SW480 (cell line): ENCODE measurements around the gene PLEKHH1.

ENCODE experiments used
- DNase-seq: peaks from one replicate; pipeline ENCODE4 v3.0.0-alpha.2; 2016; ENCODE audit warnings: low spot score

PLEKHH1 gene

DNA sequence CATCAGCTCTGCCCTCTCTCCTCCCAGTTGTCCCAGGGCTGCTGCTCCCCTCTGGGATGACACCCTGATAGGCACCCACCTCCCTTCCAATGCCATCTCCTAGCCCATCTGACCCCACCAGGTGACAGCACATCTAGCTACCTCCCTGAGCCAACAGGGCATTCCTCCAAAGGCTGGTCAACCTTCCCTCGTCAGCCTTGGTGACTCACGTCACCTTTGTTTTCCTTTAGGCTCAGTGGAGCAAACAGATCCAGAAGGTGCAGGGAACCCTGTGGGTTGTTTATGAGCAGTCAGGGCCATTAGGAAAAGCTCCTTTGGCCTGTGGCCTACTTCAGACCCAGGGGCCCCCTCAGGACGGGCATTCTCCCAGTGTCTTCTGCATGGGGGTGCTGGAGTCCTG lies 34.6 kb downstream of the PLEKHH1 start:
- no peak for DNase-seq

DNA sequence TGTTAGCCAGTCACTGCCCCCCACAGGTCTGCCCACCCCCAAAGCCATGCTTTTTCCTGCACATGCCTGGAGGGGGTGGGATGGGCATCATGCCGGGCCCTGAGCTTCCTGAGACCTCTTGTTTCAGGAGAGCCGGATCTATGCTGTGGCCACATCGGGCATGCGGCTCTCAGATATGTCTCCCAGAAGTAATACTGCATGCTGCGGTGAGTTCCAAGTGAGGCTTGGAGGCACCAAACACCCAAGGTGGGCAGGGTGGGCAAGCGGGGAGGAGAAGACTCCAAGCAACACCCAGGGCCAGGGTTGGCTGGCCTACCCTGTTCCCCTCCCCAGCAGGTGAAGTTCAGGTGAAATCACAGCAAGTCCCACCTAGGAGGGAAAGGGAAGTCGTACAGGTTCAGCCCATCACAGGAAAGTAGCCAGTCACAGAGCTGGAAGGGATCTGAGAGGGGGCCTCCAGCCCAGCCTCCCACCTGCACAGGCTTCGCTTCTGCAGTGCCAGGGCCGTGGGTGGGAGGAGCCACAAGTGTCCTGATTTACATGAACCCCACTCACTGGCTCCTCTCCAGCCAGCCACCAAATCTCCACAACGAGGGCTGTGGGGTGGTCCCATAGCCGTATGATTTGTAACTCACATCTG lies 36.0 kb downstream of the PLEKHH1 start:
- DNase-seq = no peak

DNA sequence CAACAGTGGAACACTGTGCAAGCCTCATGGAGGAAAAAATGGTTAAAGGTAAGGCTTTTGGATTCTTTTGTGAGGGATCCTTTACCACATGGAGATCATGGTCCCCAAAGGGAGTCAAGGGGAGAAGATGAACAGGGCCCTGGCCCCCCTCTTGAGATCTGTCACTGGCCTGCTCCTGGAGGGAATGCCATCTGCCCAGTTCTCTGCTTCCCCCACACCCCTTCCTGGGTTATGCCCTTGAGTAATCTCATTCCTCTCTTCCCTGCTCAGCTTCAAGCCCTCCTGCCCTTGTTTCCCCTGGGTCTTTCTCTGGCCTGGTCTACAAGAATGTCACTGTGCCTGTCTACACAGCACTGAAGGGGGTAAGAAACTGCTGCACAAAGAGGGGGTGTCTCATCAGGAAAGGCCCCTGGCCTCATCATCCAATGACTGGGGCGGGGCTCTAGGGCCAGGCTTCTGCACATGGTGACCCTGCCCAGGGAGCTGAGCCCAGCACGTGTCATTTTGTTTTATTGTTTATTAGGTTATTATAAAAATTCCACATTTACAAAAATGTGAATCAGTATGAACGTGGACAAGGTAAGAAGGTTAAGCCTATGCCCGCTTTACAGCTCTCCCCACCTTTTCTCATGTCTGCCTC lies 36.7 kb downstream of the PLEKHH1 start:
- no peak for DNase-seq

DNA sequence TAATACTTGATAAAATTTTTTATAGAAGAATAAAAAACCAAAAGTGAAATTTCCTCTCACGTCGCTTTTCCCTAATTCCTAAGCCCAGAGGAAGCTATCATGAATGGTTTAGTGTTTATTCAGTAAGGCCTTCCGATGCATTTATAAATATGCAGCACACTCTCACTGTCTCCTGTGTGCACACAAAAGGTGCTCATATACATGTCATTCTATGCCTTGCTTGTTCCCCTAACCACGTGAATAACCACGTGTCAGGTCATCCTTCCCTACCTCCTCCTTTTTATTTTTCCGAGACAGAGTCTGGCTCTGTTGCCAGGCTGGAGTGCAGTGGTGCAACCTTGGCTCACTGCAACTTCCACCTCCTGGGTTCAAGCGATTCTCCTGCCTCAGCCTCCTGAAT lies 37.4 kb downstream of the PLEKHH1 start:
- no peak for DNase-seq

DNA sequence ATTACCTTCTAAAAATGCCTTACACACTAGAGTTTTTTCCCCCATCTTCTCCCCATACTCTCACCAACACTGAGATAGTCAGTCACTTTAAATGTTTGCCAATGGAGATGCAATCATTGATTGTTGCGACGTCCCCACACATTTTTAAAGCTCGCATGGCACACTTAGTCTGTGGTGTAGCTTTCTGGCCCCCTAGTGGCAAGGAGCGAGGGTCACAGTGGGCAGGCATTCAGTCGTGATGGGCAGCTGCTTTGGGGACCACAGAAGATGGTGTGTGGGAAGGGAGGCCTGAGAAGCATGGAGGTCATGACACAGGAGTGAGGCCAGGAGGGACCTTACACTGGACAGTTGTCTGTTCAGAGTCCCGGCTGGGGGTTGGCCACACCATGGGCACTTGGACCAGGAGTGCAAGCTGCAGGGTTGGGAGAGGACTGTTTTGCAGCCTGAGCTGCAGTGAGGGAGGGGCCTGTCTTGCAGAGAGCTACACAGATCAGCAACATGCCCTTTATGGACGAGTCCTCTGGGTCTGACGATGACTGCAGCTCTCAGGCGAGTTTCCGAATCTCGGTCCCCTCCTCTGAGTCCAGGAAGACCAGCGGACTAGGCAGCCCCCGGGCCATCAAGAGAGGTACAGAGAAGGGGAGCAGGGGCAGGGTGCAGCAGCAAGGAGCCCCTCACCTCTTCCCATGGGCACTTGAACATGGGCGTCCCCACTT lies 38.3 kb downstream of the PLEKHH1 start:
- peak; percentile 58 for DNase-seq

DNA sequence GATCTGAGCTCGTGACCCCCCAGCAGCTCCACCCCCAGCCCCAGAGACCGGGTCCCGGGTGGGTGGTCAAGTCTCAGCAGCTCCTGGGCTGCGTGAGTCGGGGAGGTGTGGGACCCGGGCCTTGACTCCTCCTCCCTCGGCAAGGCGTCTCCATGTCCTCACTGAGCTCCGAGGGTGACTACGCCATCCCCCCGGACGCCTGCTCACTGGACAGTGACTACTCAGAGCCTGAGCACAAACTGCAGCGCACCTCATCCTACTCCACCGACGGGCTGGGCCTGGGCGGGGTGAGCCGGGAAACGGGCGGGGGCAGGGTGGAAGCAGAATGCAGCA lies 38.9 kb downstream of the PLEKHH1 start:
- no peak for DNase-seq

DNA sequence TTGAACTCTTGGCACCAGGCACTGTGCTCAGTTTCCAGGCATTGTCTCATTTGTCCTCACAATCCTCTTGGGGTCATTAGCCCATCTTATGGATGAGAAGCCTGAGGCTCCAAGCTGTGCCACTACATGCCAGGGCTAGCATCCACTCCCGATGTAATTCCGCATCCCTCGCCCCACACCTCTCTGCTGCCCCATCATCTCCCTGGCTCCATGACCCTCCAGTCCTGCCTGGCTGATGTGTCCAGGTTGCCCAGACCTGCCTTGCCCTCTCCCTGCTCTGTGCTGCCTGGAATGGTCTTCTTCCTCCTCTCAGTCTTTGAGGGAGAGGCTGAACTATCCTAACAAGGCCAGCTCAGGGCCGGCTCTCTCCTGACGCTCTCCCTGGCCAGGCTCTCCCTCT lies 39.5 kb downstream of the PLEKHH1 start:
- DNase-seq = no peak

DNA sequence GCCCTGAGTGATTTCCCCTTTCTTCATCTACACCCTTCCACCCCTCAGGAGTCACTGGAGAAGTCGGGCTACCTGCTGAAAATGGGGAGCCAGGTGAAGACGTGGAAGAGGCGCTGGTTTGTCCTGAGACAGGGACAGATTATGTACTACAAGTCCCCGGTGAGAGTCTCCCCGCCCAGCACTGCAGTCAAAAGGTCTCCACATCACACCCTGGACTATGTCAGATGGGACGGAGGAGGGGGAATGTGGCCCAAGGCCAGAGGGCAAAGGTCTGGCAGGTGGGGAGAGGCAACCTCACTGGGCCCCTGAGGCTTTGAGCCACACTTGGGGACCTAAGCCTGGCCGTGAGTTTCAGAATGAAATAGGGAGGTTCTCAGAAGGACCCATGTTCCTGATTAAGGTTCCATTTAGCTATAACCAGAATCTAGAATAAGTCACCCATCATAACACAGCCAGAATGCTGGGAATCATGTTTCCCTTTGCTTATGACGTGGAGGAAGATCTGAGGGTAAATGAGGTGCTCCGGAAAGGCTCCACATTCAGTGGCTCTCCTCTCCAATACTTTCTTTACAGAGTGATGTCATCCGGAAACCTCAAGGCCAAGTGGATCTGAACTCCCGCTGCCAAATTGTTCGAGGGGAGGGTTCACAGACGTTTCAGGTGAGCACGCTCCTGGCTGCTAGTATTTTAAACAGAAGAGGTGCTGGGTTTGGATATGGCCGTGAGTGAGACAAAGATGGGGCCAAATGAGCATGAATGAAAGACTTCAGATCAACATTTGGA lies 40.3 kb downstream of the PLEKHH1 start:
- DNase-seq = no peak

DNA sequence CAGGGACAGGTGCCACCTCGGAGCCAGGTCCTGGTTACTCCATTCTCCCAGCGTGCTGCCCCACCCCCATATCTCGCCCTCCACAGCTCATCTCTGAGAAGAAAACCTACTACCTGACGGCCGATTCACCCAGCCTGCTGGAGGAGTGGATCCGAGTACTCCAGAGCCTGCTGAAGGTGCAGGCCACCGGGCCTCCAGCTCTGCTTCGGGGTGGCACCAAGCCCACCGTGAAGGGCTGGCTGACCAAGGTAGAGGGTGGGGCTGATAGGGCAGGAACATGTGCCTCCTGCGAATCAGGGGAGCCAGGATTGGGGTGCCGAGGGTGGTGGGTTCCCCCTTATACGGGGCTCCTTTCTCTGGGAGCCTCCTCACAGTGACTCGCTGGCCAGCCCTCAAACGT lies 41.1 kb downstream of the PLEKHH1 start:
- no peak for DNase-seq

DNA sequence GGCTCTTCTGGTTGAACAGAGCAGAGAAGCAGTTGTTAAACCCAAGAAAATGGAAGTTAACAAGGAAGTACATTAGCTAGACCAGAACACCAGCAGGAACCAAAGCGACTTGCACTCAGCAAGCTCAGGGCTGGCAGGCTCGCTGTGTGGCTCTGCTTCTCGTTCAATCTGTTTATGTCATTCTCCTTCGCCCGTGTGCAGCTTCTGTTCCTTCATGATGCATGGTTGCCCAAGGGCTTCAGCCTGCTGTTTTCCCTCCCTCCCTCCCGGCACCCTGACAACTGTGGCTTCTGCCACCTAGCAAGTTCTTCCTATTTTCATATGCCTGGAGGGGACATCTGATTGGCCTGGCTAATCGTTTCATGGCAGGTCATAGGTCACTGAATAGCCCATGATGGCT lies 41.7 kb downstream of the PLEKHH1 start:
- DNase-seq = no peak

DNA sequence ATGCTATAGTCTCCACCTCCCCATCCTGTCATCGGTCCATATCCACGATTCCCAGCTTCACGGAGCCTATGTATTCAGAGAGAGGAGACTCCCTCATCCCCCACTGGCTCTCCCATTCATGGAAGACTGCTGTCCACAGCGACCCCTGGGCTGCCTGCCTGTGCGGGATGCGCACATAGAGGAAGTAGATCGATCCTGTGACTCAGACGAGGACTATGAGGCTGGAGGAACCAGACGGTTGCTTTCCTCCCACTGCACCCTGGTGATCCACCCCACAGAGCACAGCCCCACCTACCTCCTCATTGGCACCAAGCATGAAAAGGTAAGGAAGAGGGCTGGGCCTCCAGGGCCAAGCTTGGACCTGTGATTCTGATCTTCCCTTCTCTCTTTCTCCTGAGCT lies 42.6 kb downstream of the PLEKHH1 start:
- no peak for DNase-seq

DNA sequence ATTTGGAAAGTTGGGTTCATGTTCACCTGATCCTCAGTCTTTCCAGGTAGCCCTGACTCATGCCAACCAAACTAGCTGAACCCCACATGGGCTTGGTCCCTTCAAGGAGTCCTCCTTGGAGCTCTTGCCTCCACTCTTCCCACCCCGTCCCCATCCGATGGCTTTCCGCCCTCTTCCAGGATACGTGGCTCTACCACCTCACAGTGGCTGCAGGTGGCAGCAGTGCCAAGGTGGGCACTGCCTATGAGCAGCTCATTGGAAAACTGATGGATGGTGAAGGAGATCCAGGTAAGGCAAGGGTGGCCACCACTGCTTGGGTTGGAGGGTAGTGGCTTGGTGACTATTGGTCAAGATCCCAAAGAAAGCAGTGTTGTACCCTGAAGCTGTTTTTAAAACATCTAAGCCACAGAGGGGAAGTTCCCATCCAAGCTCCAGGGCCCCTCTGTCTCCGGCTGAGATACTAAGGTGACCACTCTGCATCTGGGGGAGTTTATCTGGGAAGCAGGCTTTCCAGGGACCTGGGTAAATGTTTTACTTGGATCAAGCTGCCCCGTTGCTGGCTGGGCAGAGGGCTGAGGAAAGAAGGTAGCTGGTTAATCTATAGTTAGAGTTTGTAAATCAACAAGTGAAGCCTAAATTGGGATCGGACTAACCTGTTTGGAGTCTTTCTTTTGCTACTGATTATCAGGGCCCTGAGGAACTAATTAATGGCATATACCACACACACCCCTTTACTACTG lies 43.3 kb downstream of the PLEKHH1 start:
- no peak for DNase-seq

DNA sequence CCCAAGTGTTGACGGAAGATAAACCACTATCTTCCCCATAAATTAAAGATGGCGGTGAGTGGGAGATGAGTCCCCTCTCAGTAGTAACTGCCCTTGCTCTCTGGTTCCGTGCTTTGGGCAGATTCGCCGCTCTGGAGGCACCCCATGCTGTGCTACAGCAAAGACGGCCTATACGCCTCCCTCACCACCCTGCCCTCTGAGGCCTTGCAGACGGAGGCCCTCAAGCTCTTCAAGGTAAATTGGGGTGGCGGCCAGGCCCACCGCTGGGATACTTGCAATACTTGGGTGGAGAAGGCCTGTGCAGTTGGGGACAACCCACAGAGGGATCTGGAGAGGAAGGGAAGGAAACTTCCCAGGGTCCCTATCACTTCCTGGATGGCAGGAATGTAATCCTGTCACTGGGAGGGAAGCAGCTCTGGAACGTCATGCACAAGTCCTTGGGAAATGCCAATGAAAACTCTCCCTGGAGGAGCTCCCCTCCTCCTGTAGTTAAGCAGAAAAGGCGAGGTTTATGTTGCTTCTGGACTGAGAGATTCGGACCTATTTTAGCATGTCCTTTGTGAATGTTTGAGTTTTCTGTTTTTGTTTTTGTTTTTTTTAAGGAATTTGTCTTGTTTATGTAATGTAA lies 44.2 kb downstream of the PLEKHH1 start:
- DNase-seq = no peak

DNA sequence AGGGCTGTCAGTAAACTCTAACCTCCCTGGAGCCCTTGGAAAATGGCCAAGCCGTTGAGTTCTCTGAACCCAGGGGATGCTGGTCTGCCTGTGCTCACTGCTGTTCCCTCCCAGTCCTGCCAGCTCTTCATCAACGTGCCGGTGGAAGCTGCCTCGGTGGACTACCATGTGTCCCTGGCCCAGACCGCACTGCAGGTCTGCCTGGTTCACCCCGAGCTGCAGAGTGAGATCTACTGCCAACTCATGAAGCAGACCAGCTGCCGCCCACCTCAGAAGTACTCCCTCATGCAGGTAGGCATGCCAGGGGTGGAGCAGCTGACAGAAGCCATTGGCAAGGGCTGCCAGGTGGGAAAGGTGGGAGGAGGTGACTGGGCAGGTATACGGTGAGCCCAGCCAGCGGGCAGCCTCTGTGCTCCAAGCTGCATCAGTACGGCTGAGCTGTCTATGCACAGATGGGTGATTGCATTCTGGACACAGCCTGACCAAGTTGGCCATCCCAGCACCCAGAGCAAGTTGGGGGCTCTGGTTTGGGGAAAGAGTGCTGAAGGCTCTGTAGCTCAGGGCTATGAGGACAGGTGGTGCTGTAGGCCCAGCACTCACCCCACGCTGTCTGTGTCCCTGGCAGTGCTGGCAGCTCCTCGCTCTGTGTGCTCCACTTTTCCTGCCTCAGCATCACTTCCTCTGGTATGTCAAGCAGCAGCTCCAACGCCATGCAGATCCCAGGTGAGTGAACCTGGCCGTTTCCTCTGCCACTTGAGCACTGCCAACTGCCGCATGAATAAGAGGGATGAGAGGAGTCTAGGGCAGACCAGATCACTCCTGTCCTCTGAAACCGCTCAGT lies 45.0 kb downstream of the PLEKHH1 start:
- DNase-seq = no peak

DNA sequence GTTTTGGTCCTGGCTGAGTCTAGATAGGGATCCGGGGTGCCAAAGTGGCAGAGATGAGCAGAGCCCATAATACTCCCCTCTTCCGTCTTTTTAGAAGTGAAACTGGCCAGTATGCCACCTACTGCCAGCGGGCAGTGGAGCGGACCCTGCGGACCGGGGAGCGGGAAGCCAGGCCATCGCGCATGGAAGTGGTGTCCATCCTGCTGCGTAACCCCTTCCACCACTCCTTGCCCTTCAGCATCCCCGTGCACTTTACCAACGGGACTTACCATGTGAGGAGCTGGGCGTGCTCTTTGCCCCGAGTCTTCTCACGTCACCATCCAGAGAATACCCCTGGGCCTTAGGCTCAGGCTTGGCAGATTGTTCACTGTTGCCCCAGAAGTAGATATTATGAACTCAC lies 46.0 kb downstream of the PLEKHH1 start:
- no peak for DNase-seq

DNA sequence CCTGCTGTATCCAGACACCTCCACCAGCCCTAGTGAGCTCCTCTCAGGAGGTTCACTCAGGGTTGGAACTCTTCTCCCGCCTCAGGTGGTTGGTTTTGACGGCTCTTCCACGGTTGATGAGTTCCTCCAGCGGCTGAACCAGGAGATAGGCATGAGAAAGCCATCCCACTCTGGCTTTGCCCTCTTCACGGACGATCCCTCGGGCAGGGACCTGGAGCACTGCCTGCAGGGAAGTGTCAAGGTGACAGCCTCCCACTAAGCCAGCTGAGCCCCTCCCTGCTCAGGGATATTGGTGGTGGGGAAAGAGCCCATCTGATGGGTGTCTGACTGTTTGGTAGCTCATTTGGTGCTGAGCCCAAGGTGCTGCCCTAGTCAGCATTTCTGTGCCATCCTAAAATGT lies 46.5 kb downstream of the PLEKHH1 start:
- DNase-seq = no peak

DNA sequence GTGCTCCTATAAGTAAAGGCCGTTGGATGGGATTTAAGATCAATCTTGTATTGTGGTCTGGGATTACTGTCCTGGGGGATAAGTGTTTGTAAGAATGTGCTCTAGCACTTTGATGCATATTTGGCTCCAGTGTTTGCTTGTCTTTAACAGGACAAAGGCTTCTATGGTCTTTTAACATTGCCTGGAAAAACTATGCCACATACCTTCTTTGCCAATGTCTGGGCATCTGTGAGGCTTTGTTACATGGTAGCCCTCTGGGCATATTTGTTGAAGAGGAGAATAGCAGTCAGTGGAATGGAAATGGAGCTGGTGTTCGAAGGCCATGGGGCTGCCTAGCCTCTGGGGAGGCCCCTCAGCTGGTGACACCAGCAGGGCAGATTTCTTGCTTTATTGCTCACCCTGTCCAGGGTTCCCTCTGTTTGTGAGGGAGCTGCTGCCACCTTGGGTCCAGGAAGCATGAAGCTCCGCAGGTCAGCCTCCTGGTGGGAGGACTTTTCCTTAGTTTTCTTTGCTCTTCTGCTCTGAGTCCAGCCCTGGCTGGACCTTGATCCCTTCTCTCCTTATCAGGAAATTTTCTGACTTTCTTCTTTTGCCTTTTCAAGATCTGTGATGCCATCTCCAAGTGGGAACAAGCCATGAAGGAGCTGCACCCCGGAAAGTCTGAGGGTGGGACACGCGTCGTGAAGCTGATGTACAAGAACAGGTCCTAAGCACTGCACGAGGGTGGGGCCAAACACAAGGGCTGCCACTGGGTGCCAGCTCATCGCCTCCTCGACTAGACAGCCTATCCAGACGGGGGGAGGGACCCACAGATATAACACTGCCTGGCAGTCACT lies 47.5 kb downstream of the PLEKHH1 start:
- DNase-seq = no peak

DNA sequence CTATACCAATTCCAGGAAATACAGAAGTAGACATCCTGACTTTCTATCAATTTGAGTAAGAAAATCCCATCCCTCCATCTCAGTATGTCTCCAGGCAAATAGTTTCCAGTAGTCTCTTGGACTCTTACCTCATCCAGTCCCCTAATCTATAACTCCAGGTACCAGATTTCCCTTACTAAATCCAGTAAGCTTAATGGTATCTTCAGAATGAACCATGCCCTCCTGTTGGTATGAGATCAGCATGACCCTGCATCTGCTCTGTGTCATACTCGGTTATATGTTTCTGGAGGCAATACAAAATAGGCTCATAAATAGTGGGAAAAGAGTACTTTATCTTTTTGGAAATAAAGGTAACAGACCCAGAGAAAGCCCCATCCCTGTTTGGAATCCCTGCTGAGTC lies 48.6 kb downstream of the PLEKHH1 start:
- DNase-seq = no peak

DNA sequence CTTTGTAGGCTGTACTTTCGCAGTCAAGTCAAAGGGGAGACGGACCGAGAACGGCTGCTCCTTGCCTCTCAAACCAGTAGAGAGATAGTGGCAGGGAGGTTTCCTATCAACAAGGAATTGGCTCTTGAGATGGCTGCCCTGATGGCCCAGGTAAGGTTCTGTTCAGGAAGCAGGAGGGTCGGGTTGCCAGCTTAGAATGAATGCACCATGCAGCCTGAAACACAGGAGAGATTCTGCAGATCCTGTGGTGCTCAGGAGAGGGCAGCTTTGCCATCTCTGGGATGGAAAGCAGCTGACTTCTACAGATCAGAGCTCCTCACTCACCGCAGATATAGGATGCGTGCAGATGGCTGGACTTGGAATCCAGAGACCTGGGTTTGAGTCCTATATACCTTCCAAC lies 49.0 kb downstream of the PLEKHH1 start:
- DNase-seq = no peak
